Activated T-helper 2 cell treated with anti-CD3 and anti-CD28 coated beads, Interferon-gamma antibody, Interleukin-2, Interleukin-4, amounts not matched to agents 10 μg/mL and 5 μg/mL and 100 μg/mL, durations not matched to agents 14 hours and 24 hours and 36 hours (primary cell): Measurements from ENCODE around the gene KDSR. TPM values are rescaled to one million over a fixed set of nuclear protein-coding genes. Genes with fewer than 3 reads are reported as not detected.

Source experiments
- total RNA-seq: library from RNA; stranded (reverse); gene quantifications from 2 replicates; pipeline ENCODE4 v1.2.3, GENCODE V29; 2022

KDSR gene
- total RNA-seq, 1 donor from 2014 or later: 76.1 TPM

Other genes with a start within 250 kb of the KDSR start
- gene BCL2, start 47.4 kb downstream of the KDSR start, total RNA-seq: 76.1 and 79.0 TPM in 2 replicates
- gene VPS4B, start 55.3 kb upstream of the KDSR start, total RNA-seq: 53.8 and 56.1 TPM in 2 replicates
- not detected in 2 replicates for gene SERPINB5, start 109.8 kb upstream of the KDSR start, total RNA-seq
- gene SERPINB12, start 175.2 kb upstream of the KDSR start, total RNA-seq: not detected in 2 replicates
- gene SERPINB13, start 220.1 kb upstream of the KDSR start, total RNA-seq: not detected in 2 replicates